ENCODE data around the gene IL19.

The IL19 gene

GRCh38 chr1:206866062-206866461 lies 95.5 kb downstream of the IL19 start:
- DNase-seq, result no peak

GRCh38 chr1:206867239-206867638 lies 96.7 kb downstream of the IL19 start:
- no peak for DNase-seq

- no peak for DNase-seq
Observed at GRCh38 chr1:206867716-206868115, 97.1 kb downstream of the IL19 start.

GRCh38 chr1:206868264-206868663 lies 97.7 kb downstream of the IL19 start:
- no peak for DNase-seq

- no peak for DNase-seq
Observed at GRCh38 chr1:206872139-206872538, 101.6 kb downstream of the IL19 start.

- DNase-seq, result no peak
Observed at GRCh38 chr1:206873603-206874188, 103.1 kb downstream of the IL19 start.

GRCh38 chr1:206875752-206876377 lies 105.3 kb downstream of the IL19 start:
- no peak for DNase-seq

- DNase-seq, result no peak
Observed at GRCh38 chr1:206878456-206878855, 107.9 kb downstream of the IL19 start.

- DNase-seq, result no peak
Observed at GRCh38 chr1:206880314-206880713, 109.7 kb downstream of the IL19 start.

GRCh38 chr1:206882555-206882954 lies 112.0 kb downstream of the IL19 start:
- DNase-seq, result no peak

GRCh38 chr1:206883160-206883559 lies 112.6 kb downstream of the IL19 start:
- no peak for DNase-seq

- no peak for DNase-seq
Observed at GRCh38 chr1:206883876-206884275, 113.3 kb downstream of the IL19 start.

GRCh38 chr1:206885341-206886060 lies 114.9 kb downstream of the IL19 start:
- DNase-seq, result no peak

GRCh38 chr1:206886831-206887230 lies 116.3 kb downstream of the IL19 start:
- DNase-seq, result no peak

GRCh38 chr1:206887701-206888100 lies 117.1 kb downstream of the IL19 start:
- no peak for DNase-seq

- no peak for DNase-seq
Observed at GRCh38 chr1:206890125-206891060, 119.8 kb downstream of the IL19 start.

- DNase-seq, result no peak
Observed at GRCh38 chr1:206891412-206891811, 120.8 kb downstream of the IL19 start.

Data from femur (tissue), 1 donor.